H1 (cell line): Measurements from ENCODE around the gene SLFN13. TPM values are rescaled to one million over a fixed set of nuclear protein-coding genes. Genes with fewer than 3 reads are reported as not detected.

ENCODE experiments used
- CTCF ChIA-PET: fragments of 300-600 bp; sonication (Branson Sonifier 250); formaldehyde crosslinking; loops from one replicate; lab custom pipeline; 2021; ENCODE audit not compliant: partially characterized antibody; lab: Charles Lee
- POLR2A ChIA-PET: fragments of 300-600 bp; sonication (Branson Sonifier 250); formaldehyde crosslinking; loops from one replicate; lab custom pipeline; 2021; ENCODE audit warnings: inconsistent platforms; ENCODE audit not compliant: partially characterized antibody; lab: Charles Lee
- DNase-seq, 2 experiments: peaks; one replicate each; pipeline versions ENCODE4 v3.0.0 to v3.0.0-alpha.2; 2010 to 2022; ENCODE audit warnings: low spot score in 2 of 2, low read depth in 1 of 2, mixed read lengths in 1 of 2
- FAIRE-seq: peaks from 2 replicates; lab custom pipeline; 2011; peaks lifted over from hg19 to GRCh38; lab: Jason Lieb, UNC
- H2AFZ ChIP-seq: 2 replicates; pipeline ENCODE4 v1.8.1; 2012; ENCODE audit warnings: low read length, inconsistent platforms
- H2AK5ac ChIP-seq: 2 replicates; pipeline ENCODE4 v1.6.1; 2013; ENCODE audit warnings: low read depth, low read length
- H2BK120ac ChIP-seq: replicated peaks from 2 replicates; pipeline ENCODE3; 2013; ENCODE audit warnings: low read depth, low read length, inconsistent platforms
- H2BK12ac ChIP-seq: 2 replicates; pipeline ENCODE4 v1.6.1; 2013; ENCODE audit warnings: low read depth, low read length
- H2BK15ac ChIP-seq: 2 replicates; pipeline ENCODE4 v1.6.1; 2013; ENCODE audit warnings: low read length
- H2BK20ac ChIP-seq: 2 replicates; pipeline ENCODE4 v1.6.1; 2013; ENCODE audit warnings: low read length
- H2BK5ac ChIP-seq: 2 replicates; pipeline ENCODE4 v1.6.1; 2013; ENCODE audit warnings: low read depth, low read length
- H3K14ac ChIP-seq: 2 replicates; pipeline ENCODE4 v1.6.1; 2013; ENCODE audit warnings: inconsistent platforms; ENCODE audit not compliant: insufficient read length
- H3K18ac ChIP-seq: 2 replicates; pipeline ENCODE4 v1.6.1; 2013; ENCODE audit warnings: low read length; ENCODE audit errors: extremely low read depth
- H3K23ac ChIP-seq: 2 replicates; pipeline ENCODE4 v1.6.1; 2013; ENCODE audit warnings: inconsistent platforms; ENCODE audit not compliant: insufficient read length
- H3K23me2 ChIP-seq: 2 replicates; pipeline ENCODE4 v1.6.1; 2013; ENCODE audit warnings: low read depth, low read length
- H3K27ac ChIP-seq: 2 replicates; pipeline ENCODE4 v1.6.1; 2011; ENCODE audit warnings: low read depth, low read length, inconsistent platforms
- H3K27me3 ChIP-seq, 4 experiments: replicated peaks in 1 of 4; 1 replicate in 1 of 4; 2 replicates in 3 of 4; pipeline versions ENCODE4 v1.6.1 to v1.8.1; 2011 to 2013; ENCODE audit warnings: low read length in 3 of 4, mild to moderate bottlenecking in 3 of 4, inconsistent platforms in 2 of 4, mixed read lengths in 2 of 4, moderate library complexity in 1 of 4; ENCODE audit not compliant: control insufficient read depth in 3 of 4, insufficient read depth in 3 of 4; ENCODE audit errors: extremely low read depth in 1 of 4
- H3K36me3 ChIP-seq, 4 experiments: 2 replicates each; pipeline versions ENCODE4 v1.6.1 to v1.8.1; 2011 to 2013; ENCODE audit warnings: mild to moderate bottlenecking in 4 of 4, low read length in 3 of 4, moderate library complexity in 2 of 4, control low read depth in 1 of 4, inconsistent platforms in 1 of 4; ENCODE audit not compliant: insufficient read depth in 4 of 4, control insufficient read depth in 2 of 4
- H3K4ac ChIP-seq: replicated peaks from 2 replicates; pipeline ENCODE3; 2013; ENCODE audit warnings: low read length, low read depth, mixed read lengths, inconsistent platforms; ENCODE audit not compliant: insufficient read length
- H3K4me1 ChIP-seq, 4 experiments: replicated peaks in 1 of 4; 1 replicate in 1 of 4; 2 replicates in 3 of 4; pipeline versions ENCODE4 v1.6.1 to v1.8.1; 2011 to 2013; ENCODE audit warnings: low read length in 3 of 4, inconsistent platforms in 2 of 4, mixed read lengths in 1 of 4; ENCODE audit not compliant: insufficient read depth in 4 of 4, control insufficient read depth in 3 of 4
- H3K4me2 ChIP-seq, 2 experiments: 2 replicates each; pipeline versions ENCODE4 v1.6.1 to v1.8.1; 2011 to 2013; ENCODE audit warnings: low read depth in 2 of 2, low read length in 2 of 2, control low read depth in 1 of 2, inconsistent platforms in 1 of 2, mild to moderate bottlenecking in 1 of 2; ENCODE audit not compliant: insufficient read depth in 1 of 2
- H3K4me3 ChIP-seq, 4 experiments: fragments of 200-600, 300-600 bp in 1 of 4; sonication (generic), shearing (Covaris generic), sonication (Bioruptor Twin) in 1 of 4; 2 replicates each; pipeline versions ENCODE4 v1.5.1 to v1.8.1; 2011 to 2016; ENCODE audit warnings: low read length in 4 of 4, low read depth in 3 of 4, control low read depth in 2 of 4, inconsistent platforms in 2 of 4, mild to moderate bottlenecking in 2 of 4, mixed read lengths in 1 of 4, moderate library complexity in 1 of 4; ENCODE audit not compliant: insufficient read depth in 2 of 4; ENCODE audit errors: extremely low read depth in 1 of 4
- H3K56ac ChIP-seq: replicated peaks from 2 replicates; pipeline ENCODE3; 2013; ENCODE audit warnings: low read depth, mild to moderate bottlenecking, mixed read lengths, low read length, inconsistent platforms; ENCODE audit not compliant: insufficient read length
- H3K79me1 ChIP-seq: 2 replicates; pipeline ENCODE4 v1.6.1; 2013; ENCODE audit warnings: low read depth, low read length, control low read depth
- H3K79me2 ChIP-seq, 2 experiments: 2 replicates each; pipeline versions ENCODE4 v1.6.1 to v1.8.1; 2012 to 2013; ENCODE audit warnings: low read length in 2 of 2, mild to moderate bottlenecking in 2 of 2, inconsistent platforms in 1 of 2; ENCODE audit not compliant: insufficient read depth in 2 of 2, control insufficient read depth in 1 of 2
- H3K9ac ChIP-seq, 4 experiments: replicated peaks in 1 of 4; 1 replicate in 1 of 4; 2 replicates in 3 of 4; pipeline versions ENCODE4 v1.6.1 to v1.8.1; 2011 to 2013; ENCODE audit warnings: low read depth in 3 of 4, low read length in 3 of 4, control low read depth in 2 of 4, mild to moderate bottlenecking in 2 of 4, moderate library complexity in 2 of 4, inconsistent platforms in 1 of 4; ENCODE audit errors: extremely low read depth in 1 of 4
- H3K9me3 ChIP-seq, 2 experiments: 2 replicates each; pipeline versions ENCODE4 v1.6.1 to v1.8.1; 2012 to 2013; ENCODE audit warnings: mild to moderate bottlenecking in 2 of 2, moderate library complexity in 2 of 2, control low read depth in 1 of 2, inconsistent platforms in 1 of 2, low read depth in 1 of 2, low read length in 1 of 2, mixed read lengths in 1 of 2; ENCODE audit not compliant: insufficient read depth in 2 of 2
- H4K20me1 ChIP-seq, 2 experiments: replicated peaks in 1 of 2; 2 replicates each; pipeline versions ENCODE3 to v1.8.1; 2011 to 2013; ENCODE audit warnings: inconsistent platforms in 2 of 2, low read length in 2 of 2, mild to moderate bottlenecking in 1 of 2; ENCODE audit not compliant: insufficient read depth in 2 of 2, control insufficient read depth in 1 of 2
- H4K5ac ChIP-seq: 2 replicates; pipeline ENCODE4 v1.6.1; 2013; ENCODE audit warnings: low read length, low read depth, mixed read lengths, inconsistent platforms; ENCODE audit not compliant: insufficient read length
- H4K8ac ChIP-seq: 2 replicates; pipeline ENCODE4 v1.8.0; 2013; ENCODE audit warnings: mild to moderate bottlenecking, moderate library complexity, low read length, inconsistent platforms; ENCODE audit not compliant: insufficient read depth; ENCODE audit errors: extremely low read depth
- H4K91ac ChIP-seq: replicated peaks from 2 replicates; pipeline ENCODE3; 2013; ENCODE audit warnings: low read length, mixed read lengths, inconsistent platforms; ENCODE audit not compliant: insufficient read length
- CBX8 ChIP-seq: fragments of 300-800, 300-1000 bp; sonication (generic); IDR thresholded peaks from 2 replicates; pipeline ENCODE4 v1.7.1; 2016; ENCODE audit warnings: low read depth, low read length, borderline replicate concordance
- CEBPB ChIP-seq: IDR thresholded peaks from 2 replicates; pipeline ENCODE4 v1.6.1; 2012; ENCODE audit warnings: low read depth, low read length
- EGR1 ChIP-seq: IDR thresholded peaks from 2 replicates; pipeline ENCODE4 v1.6.1; 2011; ENCODE audit warnings: low read depth, low read length, borderline replicate concordance
- EP300 ChIP-seq, 2 experiments: IDR thresholded peaks; 1 replicate in 1 of 2; 2 replicates in 1 of 2; pipeline ENCODE4 v1.6.1; 2011 to 2012; ENCODE audit warnings: low read depth in 2 of 2, low read length in 2 of 2, mild to moderate bottlenecking in 2 of 2, borderline replicate concordance in 1 of 2, inconsistent platforms in 1 of 2, moderate library complexity in 1 of 2
- KDM4A ChIP-seq: IDR thresholded peaks from one replicate; pipeline ENCODE4 v1.7.1; 2012; ENCODE audit warnings: low read depth, mild to moderate bottlenecking, moderate library complexity, low read length, inconsistent platforms; ENCODE audit not compliant: severe bottlenecking
- KDM5A ChIP-seq: fragments of 200-600 bp; IDR thresholded peaks from 2 replicates; pipeline ENCODE4 v1.7.1; 2012; ENCODE audit warnings: mild to moderate bottlenecking, low read length, inconsistent platforms, mixed read lengths
- MAFK ChIP-seq: IDR thresholded peaks from 2 replicates; pipeline ENCODE4 v1.6.1; 2012; ENCODE audit warnings: low read depth, mild to moderate bottlenecking, improper control_type of control experiment, low read length
- NANOG ChIP-seq: IDR thresholded peaks from 2 replicates; pipeline ENCODE4 v1.6.1; 2011; ENCODE audit warnings: low read length, low read depth, mild to moderate bottlenecking, inconsistent platforms; ENCODE audit not compliant: insufficient read depth, poor library complexity, severe bottlenecking
- RXRA ChIP-seq: IDR thresholded peaks from 2 replicates; pipeline ENCODE4 v1.6.1; 2011; ENCODE audit warnings: low read depth, mild to moderate bottlenecking, low read length, moderate library complexity; ENCODE audit not compliant: insufficient read depth
- SP4 ChIP-seq: IDR thresholded peaks from 2 replicates; pipeline ENCODE4 v1.6.1; 2012; ENCODE audit warnings: low read length, inconsistent platforms
- SRF ChIP-seq: IDR thresholded peaks from 2 replicates; pipeline ENCODE4 v1.6.1; 2011; ENCODE audit warnings: mild to moderate bottlenecking, low read depth, low read length, moderate library complexity
- WGBS, 2 experiments: shearing (Covaris generic) in 1 of 2; methylation state at CpG; one replicate each; pipeline versions ENCODE4 v1.1.6 to v1.1.7; 2013 to 2015; ENCODE audit warnings: low lambda C conversion rate in 2 of 2, mixed read lengths in 2 of 2, inconsistent platforms in 1 of 2, low coverage in 1 of 2, missing lambda C conversion rate in 1 of 2; ENCODE audit not compliant: insufficient replicate concordance in 2 of 2, insufficient coverage in 1 of 2, insufficient read length in 1 of 2; ENCODE audit errors: extremely low coverage in 1 of 2, missing lambda C conversion rate in 1 of 2; 5-methylcytosine and 5-hydroxymethylcytosine counted together
- polyA plus RNA-seq, 7 experiments: library from polyadenylated mRNA; depleted of rRNA in 3 of 7; stranded (reverse) in 5 of 7; unstranded in 2 of 7; fragments of >200 nt in 5 of 7; fragments of 200-250 nt in 2 of 7; gene quantifications; 1 replicate in 5 of 7; 2 replicates in 1 of 7; 4 replicates in 1 of 7; pipeline versions ENCODE4 v1.2.1 to v1.2.3, GENCODE V29; 2011 to 2013; ENCODE audit warnings: missing spikeins in 2 of 7, mixed read lengths in 2 of 7
- total RNA-seq: library from RNA; stranded (reverse); fragmentation: NEBNext Ultra II Directional; extraction: Animal tissue kit (Norgen Biotek cat#: 25700); gene quantifications from 2 replicates; pipeline ENCODE4 v1.2.1, GENCODE V29; 2021
- TF ChIP-seq, protein P1 (sequence below): IDR thresholded peaks from 2 replicates; pipeline ENCODE4 v1.6.1; 2011; ENCODE audit warnings: low read depth, mild to moderate bottlenecking, low read length; ENCODE audit not compliant: insufficient read depth

SLFN13 gene
- total and polyA plus RNA-seq, 2 of the 8 experiments (the other 6 are each of a cell fraction or from before 2014, with no cell fraction given): 15.7 to 27.5 TPM

DNA sequence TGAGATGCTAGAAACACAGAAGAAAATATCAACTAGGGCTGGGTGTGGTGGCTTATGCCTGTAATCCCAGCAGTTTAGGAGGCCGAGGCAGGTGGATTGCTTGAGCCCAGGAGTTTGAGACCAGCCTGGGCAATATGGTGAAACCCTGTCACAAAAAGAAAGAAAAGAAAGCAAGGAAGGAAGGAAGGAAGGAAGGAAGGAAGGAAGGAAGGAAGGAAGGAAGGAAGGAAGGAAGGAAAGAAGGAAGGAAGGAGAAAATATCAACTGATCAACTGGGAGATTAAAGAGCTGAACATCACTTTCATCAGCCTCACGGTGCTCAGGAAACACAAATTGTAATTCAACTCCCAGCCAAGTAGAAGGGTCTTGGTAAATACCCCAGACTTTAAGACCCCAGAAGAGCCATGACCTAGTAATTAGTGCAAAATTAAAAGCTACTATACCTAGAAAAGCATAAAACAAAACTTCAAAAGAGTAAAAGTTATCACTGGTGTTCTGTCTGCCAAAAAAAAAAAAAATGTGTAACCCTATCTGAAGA lies 27.8 kb upstream of the SLFN13 start:
- no peak overlapping the region for H2BK20ac ChIP-seq
- no peak overlapping the region for H3K18ac ChIP-seq
- no peak overlapping the region for H3K14ac ChIP-seq
- H2AFZ ChIP-seq: no peak overlapping the region
- H4K20me1 ChIP-seq: no peaks in the 10 kb centered on the region
- no peak for FAIRE-seq
- H3K27me3 ChIP-seq: peaks cover 4 to 37% (median 13%) of the 10 kb centered on the region in 4 experiments; a peak in 6 of 7 replicates
- no peak overlapping the region for H3K27ac ChIP-seq
- H3K56ac ChIP-seq: no peak overlapping the region
- H2BK120ac ChIP-seq: no peak overlapping the region
- H3K4me1 ChIP-seq: no peaks in the 10 kb centered on the region
- H3K79me1 ChIP-seq: no peaks in the 10 kb centered on the region
- H3K4me3 ChIP-seq: no peak overlapping the region
- no peak overlapping the region for H4K8ac ChIP-seq
- H4K91ac ChIP-seq: no peak overlapping the region
- H4K5ac ChIP-seq: no peak overlapping the region
- no peak overlapping the region for H3K4me2 ChIP-seq
- H3K79me2 ChIP-seq: no peaks in the 10 kb centered on the region
- H2AK5ac ChIP-seq: no peak overlapping the region
- WGBS, 2 experiments: 91% methylated on average over 2 of the region's 2 CpGs; no CpG with 5 or more reads in 1 of the 2 experiments
- H3K9me3 ChIP-seq: no peaks in the 10 kb centered on the region
- no peaks in the 10 kb centered on the region for H3K23me2 ChIP-seq
- no peak for DNase-seq
- no peak overlapping the region for H2BK15ac ChIP-seq
- H2BK5ac ChIP-seq: no peak overlapping the region
- H3K9ac ChIP-seq: no peak overlapping the region
- H3K36me3 ChIP-seq: no peaks in the 10 kb centered on the region
- no peak overlapping the region for H3K4ac ChIP-seq
- no peak overlapping the region for H3K23ac ChIP-seq
- H2BK12ac ChIP-seq: no peak overlapping the region
- ChIA-PET POLR2A (no interaction called here), CTCF (no interaction called here)
- TF ChIP-seq RXRA: no peak
- TF ChIP-seq SRF: no peak
- no peak for TF ChIP-seq KDM5A
- TF ChIP-seq CEBPB: no peak
- TF ChIP-seq SP4: no peak
- TF ChIP-seq NANOG: no peak
- no peak for TF ChIP-seq KDM4A
- TF ChIP-seq, protein P1, sequence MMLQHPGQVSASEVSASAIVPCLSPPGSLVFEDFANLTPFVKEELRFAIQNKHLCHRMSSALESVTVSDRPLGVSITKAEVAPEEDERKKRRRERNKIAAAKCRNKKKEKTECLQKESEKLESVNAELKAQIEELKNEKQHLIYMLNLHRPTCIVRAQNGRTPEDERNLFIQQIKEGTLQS: no peak
- no peak for TF ChIP-seq CBX8
- no peak for TF ChIP-seq EP300 (IDR thresholded peaks at IDR 0.05; ENCODE audit: borderline replicate concordance in 1 of 2, low read depth in 2 of 2, low read length in 2 of 2)
- no peak for TF ChIP-seq MAFK
- TF ChIP-seq EGR1: no peak
